ENCODE results near the gene CDK3.

DNA sequence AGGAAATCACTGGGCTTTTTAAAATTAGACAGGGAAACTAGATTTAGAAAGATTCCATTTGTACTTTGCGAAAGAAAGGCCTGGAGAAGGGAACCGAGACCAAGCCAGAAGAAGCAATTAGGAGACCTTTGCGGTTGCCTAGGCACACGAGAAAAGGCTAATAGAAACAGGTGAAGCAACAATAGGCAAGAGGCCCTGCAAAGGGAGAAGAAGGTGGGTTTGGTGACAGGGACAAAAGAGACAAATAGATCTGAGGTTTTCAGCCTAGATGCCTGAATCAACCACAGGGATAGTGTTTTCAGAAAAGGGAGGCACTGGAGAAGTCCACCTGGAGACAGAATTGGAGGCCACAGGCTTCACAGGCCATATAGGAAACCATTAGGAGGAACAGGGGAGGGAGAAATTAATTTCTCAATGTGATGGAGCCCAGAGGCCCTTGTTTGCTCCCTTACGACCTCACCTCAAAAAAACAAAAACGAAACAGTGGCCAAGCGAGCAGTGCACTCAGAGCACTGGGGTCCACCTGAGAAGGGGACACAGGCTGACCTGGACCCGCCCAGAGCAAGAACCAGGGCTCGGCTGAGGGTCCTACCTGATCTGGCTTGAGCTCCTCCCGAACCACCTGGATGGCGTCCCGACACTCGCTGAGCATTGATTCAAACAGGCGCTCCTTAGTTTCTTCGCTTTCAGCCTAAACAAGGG lies 49.3 kb downstream of the CDK3 start:
- TF ChIP-seq POLR2AphosphoS5 (IDR thresholded peaks at IDR 0.05; ENCODE audit: low read depth, low read length), result no peak
- no peak for TF ChIP-seq POLR2A (IDR thresholded peaks at IDR 0.05; ENCODE audit: low read depth, low read length)
- no peak for TF ChIP-seq PAX5 (IDR thresholded peaks at IDR 0.05; ENCODE audit: insufficient read depth, low read length, severe bottlenecking)
- no peak for TF ChIP-seq TAF1 (IDR thresholded peaks at IDR 0.05; ENCODE audit: low read depth, low read length)
- TF ChIP-seq SPI1 (IDR thresholded peaks at IDR 0.05; ENCODE audit: low read depth, low read length), result no peak
- TF ChIP-seq POU2F2 (IDR thresholded peaks at IDR 0.05; ENCODE audit: low read depth, low read length), result no peak
